ENCODE results near the gene PTPRN. TPM values are rescaled to one million over a fixed set of nuclear protein-coding genes. Genes with fewer than 3 reads are reported as not detected.

The PTPRN gene
- polyA plus RNA-seq, 2 of the 4 experiments (the other 2 are of a cell fraction), result 0.44 to 1.1 TPM

DNA sequence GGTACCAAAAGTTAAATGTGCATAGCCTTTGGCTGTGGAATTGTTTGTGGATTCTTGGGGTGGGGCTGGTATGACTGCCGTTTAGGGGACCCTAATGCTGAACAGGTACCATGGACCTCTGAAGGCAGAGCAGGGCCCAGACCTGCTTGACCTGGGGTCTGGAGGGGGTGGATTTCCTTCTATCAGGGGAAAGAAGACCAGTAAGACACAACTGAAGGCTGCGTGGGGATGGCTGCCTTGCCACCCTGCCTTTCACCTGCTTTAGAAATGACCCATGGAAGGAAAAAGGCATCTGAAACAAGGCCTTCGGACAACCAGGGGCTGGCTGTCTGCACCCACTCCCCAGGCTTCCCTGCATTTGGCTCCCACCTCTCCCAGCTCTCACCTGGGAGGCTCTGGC lies 41.0 kb upstream of the PTPRN start:
- H3K4me3 ChIP-seq, result no peak overlapping the region
- no peak for DNase-seq (ENCODE audit: low read depth in 1 of 2, low spot score in 1 of 2)
- POLR2A ChIA-PET, result no interaction called here
- CTCF ChIA-PET, result interaction anchor here (1.1 to 4.2 kb wide), 3 partner anchors 55 to 320 kb away, joined by 4 to 18 read pairs (median 5); partner anchors contain the start of gene DNAJB2
- no peaks in the 10 kb centered on the region for H3K4me1 ChIP-seq
- 5% methylated on average over 3 of the region's 3 CpGs for WGBS (ENCODE audit: missing lambda C conversion rate)
- H3K4me2 ChIP-seq, result no peak overlapping the region
- no peak overlapping the region for H3K27ac ChIP-seq
- H3K9me3 ChIP-seq, result no peaks in the 10 kb centered on the region
- no peak for ATAC-seq
- TF ChIP-seq TP53 (CRISPR knock-in tag; IDR thresholded peaks at IDR 0.05) (no peak), TFCP2L1 (CRISPR knock-in tag; IDR thresholded peaks at IDR 0.05) (no peak), CEBPB (IDR thresholded peaks at IDR 0.05) (no peak), NR3C1 (IDR thresholded peaks at IDR 0.05) (no peak), ZC3H11A (IDR thresholded peaks at IDR 0.05) (no peak), JUN (IDR thresholded peaks at IDR 0.05) (no peak), ZSCAN20 (CRISPR knock-in tag; IDR thresholded peaks at IDR 0.05) (no peak), POLR2AphosphoS2 (conservative IDR thresholded peaks at IDR 0.05; ENCODE audit: low read length) (no peak), HEYL (CRISPR knock-in tag; IDR thresholded peaks at IDR 0.05) (no peak), MAZ (IDR thresholded peaks at IDR 0.05; ENCODE audit: borderline replicate concordance, low read depth, low read length) (no peak), KDM5A (IDR thresholded peaks at IDR 0.05) (no peak), CHD4 (IDR thresholded peaks at IDR 0.05; ENCODE audit: borderline replicate concordance) (no peak)
- TF ChIP-seq, protein P1, sequence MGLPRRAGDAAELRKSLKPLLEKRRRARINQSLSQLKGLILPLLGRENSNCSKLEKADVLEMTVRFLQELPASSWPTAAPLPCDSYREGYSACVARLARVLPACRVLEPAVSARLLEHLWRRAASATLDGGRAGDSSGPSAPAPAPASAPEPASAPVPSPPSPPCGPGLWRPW (IDR thresholded peaks at IDR 0.05), result no peak
- TF ChIP-seq, protein P2, sequence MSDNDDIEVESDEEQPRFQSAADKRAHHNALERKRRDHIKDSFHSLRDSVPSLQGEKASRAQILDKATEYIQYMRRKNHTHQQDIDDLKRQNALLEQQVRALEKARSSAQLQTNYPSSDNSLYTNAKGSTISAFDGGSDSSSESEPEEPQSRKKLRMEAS (IDR thresholded peaks at IDR 0.05), result no peak
- FAIRE-seq, result no peak

DNA sequence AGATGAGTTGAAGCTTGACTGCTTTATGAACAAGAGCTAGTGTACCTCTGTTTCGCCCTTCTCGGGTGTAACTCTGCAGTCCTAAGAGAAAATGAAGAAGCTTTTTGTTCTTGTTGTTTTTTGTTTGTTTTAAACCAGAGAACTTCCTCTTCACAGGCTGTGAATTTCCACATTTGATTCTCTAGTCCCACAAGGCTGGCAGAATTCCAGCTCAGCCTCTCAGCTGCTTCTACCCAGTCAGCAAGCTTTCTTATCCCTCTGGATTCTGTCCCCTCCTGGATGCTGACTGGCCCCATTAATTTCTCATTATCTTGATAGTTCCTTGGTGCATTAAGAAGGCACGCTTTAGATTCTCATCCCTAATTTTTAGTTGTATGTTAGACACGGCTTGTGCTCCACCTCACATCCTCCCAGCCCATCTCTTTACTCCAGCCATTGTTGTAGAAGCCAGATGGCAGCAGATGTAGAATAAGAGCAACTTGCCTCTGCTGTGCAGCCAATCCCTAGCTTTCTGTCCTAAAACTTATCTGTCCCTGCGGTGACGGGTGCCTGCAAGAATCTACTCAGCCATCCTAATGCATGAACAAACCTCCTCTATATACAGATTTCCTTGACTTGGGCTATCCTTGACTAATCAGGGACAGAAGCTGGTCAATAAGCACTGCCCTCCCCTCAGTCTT lies 35.7 kb upstream of the PTPRN start:
- Histone ChIP-seq H3K27ac (no peak overlapping the region), H3K4me1 (no peaks in the 10 kb centered on the region), H3K4me3 (no peak overlapping the region), H3K9me3 (no peaks in the 10 kb centered on the region), H3K4me2 (no peak overlapping the region)
- POLR2A ChIA-PET, result no interaction called here
- CTCF ChIA-PET, result interaction anchor here (0.5 to 1.9 kb wide), 7 partner anchors 11 to 619 kb away, joined by 3 to 5 read pairs (median 4); partner anchors contain the start of gene DNAJB2
- 62% methylated on average over 6 of the region's 6 CpGs for WGBS (ENCODE audit: missing lambda C conversion rate)
- DNase-seq (ENCODE audit: low read depth in 1 of 2, low spot score in 1 of 2) (no peak), ATAC-seq (peak in 1 of 2 experiments; percentile 31; a peak in 2 of 6 replicates), FAIRE-seq (no peak)
- no peak for TF ChIP-seq RNF2 (IDR thresholded peaks at IDR 0.05; ENCODE audit: borderline replicate concordance, low read depth)
- TF ChIP-seq RCOR1 (IDR thresholded peaks at IDR 0.05; ENCODE audit: low read depth, low read length), result no peak
- no peak for TF ChIP-seq CEBPB (IDR thresholded peaks at IDR 0.05)
- no peak for TF ChIP-seq CBX2 (IDR thresholded peaks at IDR 0.05; ENCODE audit: borderline replicate concordance, low read depth)
- no peak for TF ChIP-seq FOXS1 (CRISPR knock-in tag; IDR thresholded peaks at IDR 0.05)
- TF ChIP-seq JUN (IDR thresholded peaks at IDR 0.05), result no peak
- no peak for TF ChIP-seq FOSB (CRISPR knock-in tag; IDR thresholded peaks at IDR 0.05)
- no peak for TF ChIP-seq HEYL (CRISPR knock-in tag; IDR thresholded peaks at IDR 0.05)
- no peak for TF ChIP-seq CHD2 (IDR thresholded peaks at IDR 0.05; ENCODE audit: low read length, partially characterized antibody)
- no peak for TF ChIP-seq POLR2AphosphoS2 (conservative IDR thresholded peaks at IDR 0.05; ENCODE audit: low read length)

DNA sequence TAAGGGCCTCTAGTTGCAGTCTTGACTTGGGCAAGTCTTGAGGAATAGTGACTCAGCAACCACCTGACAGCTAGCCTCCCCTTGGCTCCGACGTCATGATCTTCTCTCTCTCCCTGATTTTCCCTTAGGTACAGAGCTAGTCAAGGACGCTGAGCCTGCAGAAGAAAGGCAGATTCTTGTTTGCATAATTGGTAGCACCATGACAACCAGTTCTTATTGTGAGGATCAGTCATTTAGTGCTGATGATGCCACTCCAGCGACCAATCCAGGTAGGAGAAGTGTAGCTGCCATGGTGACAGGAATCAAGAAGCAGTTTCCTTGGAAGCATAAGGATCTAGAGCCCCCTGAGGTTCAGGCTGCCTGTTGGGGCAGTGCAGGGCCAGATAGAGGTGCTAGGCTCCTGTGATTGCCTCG lies 26.2 kb upstream of the PTPRN start:
- FAIRE-seq (no peak), ATAC-seq (peak; percentile 65 to 74), DNase-seq (ENCODE audit: low read depth in 1 of 2, low spot score in 1 of 2) (peak in 1 of 2 experiments; percentile 48)
- no peaks in the 10 kb centered on the region for H3K4me1 ChIP-seq
- H3K4me2 ChIP-seq, result no peak overlapping the region
- CTCF ChIA-PET, result interaction anchor here (0.5 to 2.2 kb wide), 6 partner anchors 13 to 307 kb away, joined by 3 to 9 read pairs (median 4); no protein-coding TSS in a partner anchor
- WGBS (ENCODE audit: missing lambda C conversion rate), result 45% methylated on average over 5 of the region's 5 CpGs
- no peak for TF ChIP-seq JUNB (IDR thresholded peaks at IDR 0.05)
- TF ChIP-seq, protein P3, sequence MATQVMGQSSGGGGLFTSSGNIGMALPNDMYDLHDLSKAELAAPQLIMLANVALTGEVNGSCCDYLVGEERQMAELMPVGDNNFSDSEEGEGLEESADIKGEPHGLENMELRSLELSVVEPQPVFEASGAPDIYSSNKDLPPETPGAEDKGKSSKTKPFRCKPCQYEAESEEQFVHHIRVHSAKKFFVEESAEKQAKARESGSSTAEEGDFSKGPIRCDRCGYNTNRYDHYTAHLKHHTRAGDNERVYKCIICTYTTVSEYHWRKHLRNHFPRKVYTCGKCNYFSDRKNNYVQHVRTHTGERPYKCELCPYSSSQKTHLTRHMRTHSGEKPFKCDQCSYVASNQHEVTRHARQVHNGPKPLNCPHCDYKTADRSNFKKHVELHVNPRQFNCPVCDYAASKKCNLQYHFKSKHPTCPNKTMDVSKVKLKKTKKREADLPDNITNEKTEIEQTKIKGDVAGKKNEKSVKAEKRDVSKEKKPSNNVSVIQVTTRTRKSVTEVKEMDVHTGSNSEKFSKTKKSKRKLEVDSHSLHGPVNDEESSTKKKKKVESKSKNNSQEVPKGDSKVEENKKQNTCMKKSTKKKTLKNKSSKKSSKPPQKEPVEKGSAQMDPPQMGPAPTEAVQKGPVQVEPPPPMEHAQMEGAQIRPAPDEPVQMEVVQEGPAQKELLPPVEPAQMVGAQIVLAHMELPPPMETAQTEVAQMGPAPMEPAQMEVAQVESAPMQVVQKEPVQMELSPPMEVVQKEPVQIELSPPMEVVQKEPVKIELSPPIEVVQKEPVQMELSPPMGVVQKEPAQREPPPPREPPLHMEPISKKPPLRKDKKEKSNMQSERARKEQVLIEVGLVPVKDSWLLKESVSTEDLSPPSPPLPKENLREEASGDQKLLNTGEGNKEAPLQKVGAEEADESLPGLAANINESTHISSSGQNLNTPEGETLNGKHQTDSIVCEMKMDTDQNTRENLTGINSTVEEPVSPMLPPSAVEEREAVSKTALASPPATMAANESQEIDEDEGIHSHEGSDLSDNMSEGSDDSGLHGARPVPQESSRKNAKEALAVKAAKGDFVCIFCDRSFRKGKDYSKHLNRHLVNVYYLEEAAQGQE (IDR thresholded peaks at IDR 0.05), result no peak
- TF ChIP-seq ZNF302 (CRISPR knock-in tag; IDR thresholded peaks at IDR 0.05), result no peak
- no peak for TF ChIP-seq ESRRA (IDR thresholded peaks at IDR 0.05; ENCODE audit: borderline replicate concordance, low read length)
- TF ChIP-seq, protein P4, sequence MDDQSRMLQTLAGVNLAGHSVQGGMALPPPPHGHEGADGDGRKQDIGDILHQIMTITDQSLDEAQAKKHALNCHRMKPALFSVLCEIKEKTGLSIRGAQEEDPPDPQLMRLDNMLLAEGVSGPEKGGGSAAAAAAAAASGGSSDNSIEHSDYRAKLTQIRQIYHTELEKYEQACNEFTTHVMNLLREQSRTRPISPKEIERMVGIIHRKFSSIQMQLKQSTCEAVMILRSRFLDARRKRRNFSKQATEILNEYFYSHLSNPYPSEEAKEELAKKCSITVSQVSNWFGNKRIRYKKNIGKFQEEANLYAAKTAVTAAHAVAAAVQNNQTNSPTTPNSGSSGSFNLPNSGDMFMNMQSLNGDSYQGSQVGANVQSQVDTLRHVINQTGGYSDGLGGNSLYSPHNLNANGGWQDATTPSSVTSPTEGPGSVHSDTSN (IDR thresholded peaks at IDR 0.05), result no peak
- TF ChIP-seq TFCP2L1 (CRISPR knock-in tag; IDR thresholded peaks at IDR 0.05), result no peak
- TF ChIP-seq MAFK (IDR thresholded peaks at IDR 0.05; ENCODE audit: partially characterized antibody), result no peak
- TF ChIP-seq RNF2 (IDR thresholded peaks at IDR 0.05; ENCODE audit: borderline replicate concordance, low read depth), result no peak
- TF ChIP-seq RAD21 (conservative IDR thresholded peaks at IDR 0.05 in 1 of 2, IDR thresholded peaks at IDR 0.05 in 1 of 2), result no peak
- no peak for TF ChIP-seq ZSCAN20 (CRISPR knock-in tag; IDR thresholded peaks at IDR 0.05)
- TF ChIP-seq ZC3H11A (IDR thresholded peaks at IDR 0.05), result no peak
- no peak for TF ChIP-seq FOSL2 (IDR thresholded peaks at IDR 0.05)
- TF ChIP-seq FOSL2 (CRISPR knock-in tag; IDR thresholded peaks at IDR 0.05), result no peak
- TF ChIP-seq FOSB (CRISPR knock-in tag; IDR thresholded peaks at IDR 0.05), result no peak
- H3K27ac ChIP-seq, result no peak overlapping the region
- POLR2A ChIA-PET, result no interaction called here
- no peak overlapping the region for H3K4me3 ChIP-seq
- H3K9me3 ChIP-seq, result no peaks in the 10 kb centered on the region; the same call in 2 of the 3 replicates
